Activated naive CD8-positive, alpha-beta T cell treated with anti-CD3 and anti-CD28 coated beads, Interleukin-2, amount 10 ng/mL, durations not matched to agents 7 days and 5 days (primary cell): Measurements from ENCODE around the gene PSRC1. TPM values are rescaled to one million over a fixed set of nuclear protein-coding genes. Genes with fewer than 3 reads are reported as not detected.

Experiments used
- ATAC-seq: fragments of 150-1000 bp; cut with Tn5 transposase; one replicate; pipeline ENCODE4 v1.10.0; 2021; ENCODE audit warnings: low read depth, moderate library complexity
- POLR2A ChIA-PET: fragments of 350-600 bp; sonication (Branson Sonifier 250); formaldehyde crosslinking; loops from one replicate; lab custom pipeline; 2021; ENCODE audit warnings: antibody characterized with exemption; lab: Charles Lee
- DNase-seq: peaks from one replicate; pipeline ENCODE4 v3.0.0; 2021
- H3K27ac Mint-ChIP-seq: one replicate; pipeline ENCODE4 v1.8.0; 2022; ENCODE audit warnings: mild to moderate bottlenecking, mixed read lengths
- H3K27me3 Mint-ChIP-seq: one replicate; pipeline ENCODE4 v1.8.0; 2022; ENCODE audit warnings: mild to moderate bottlenecking, moderate library complexity, mixed read lengths
- H3K36me3 Mint-ChIP-seq: one replicate; pipeline ENCODE4 v1.8.0; 2021; ENCODE audit warnings: mild to moderate bottlenecking, mixed read lengths
- H3K4me1 Mint-ChIP-seq: one replicate; pipeline ENCODE4 v1.8.0; 2021; ENCODE audit warnings: mixed read lengths
- H3K4me3 Mint-ChIP-seq: one replicate; pipeline ENCODE4 v1.8.0; 2022; ENCODE audit warnings: mild to moderate bottlenecking, moderate library complexity, mixed read lengths
- H3K9me3 Mint-ChIP-seq: one replicate; pipeline ENCODE4 v1.8.0; 2021; ENCODE audit warnings: mixed read lengths
- total RNA-seq, 2 experiments: library from RNA; stranded (reverse); gene quantifications; one replicate each; pipeline ENCODE4 v1.2.3, GENCODE V29; 2021

PSRC1 gene
- total RNA-seq, 2 experiments from 2014 or later, result 27.9 to 30.5 TPM

- H3K4me3 Mint-ChIP-seq, result no peak overlapping the region
- no peaks in the 10 kb centered on the region for H3K9me3 Mint-ChIP-seq
- H3K4me1 Mint-ChIP-seq, result peaks cover 17% of the 10 kb centered on the region
- DNase-seq, result no peak
- POLR2A ChIA-PET, result no interaction called here
- H3K27ac Mint-ChIP-seq, result no peak overlapping the region
- peaks cover 3% of the 10 kb centered on the region for H3K27me3 Mint-ChIP-seq
- peaks cover 18% of the 10 kb centered on the region for H3K36me3 Mint-ChIP-seq
- ATAC-seq, result no peak
These were observed 45.4 kb downstream of the PSRC1 start for GRCh38 chr1:109237512-109237911.

DNA sequence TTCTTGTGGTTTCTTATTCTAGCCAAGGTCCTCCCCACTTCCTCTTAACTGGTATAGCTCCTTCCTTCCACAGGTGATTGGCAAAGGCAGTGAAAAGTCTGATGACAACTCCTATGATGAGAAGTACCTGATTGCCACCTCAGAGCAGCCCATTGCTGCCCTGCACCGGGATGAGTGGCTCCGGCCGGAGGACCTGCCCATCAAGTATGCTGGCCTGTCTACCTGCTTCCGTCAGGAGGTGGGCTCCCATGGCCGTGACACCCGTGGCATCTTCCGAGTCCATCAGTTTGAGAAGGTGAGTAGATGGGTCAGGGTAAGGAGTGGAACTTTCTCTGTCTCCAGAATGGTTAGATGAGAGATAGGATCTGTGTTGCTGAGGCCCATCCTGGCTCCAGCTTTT lies 47.8 kb downstream of the PSRC1 start:
- POLR2A ChIA-PET, result no interaction called here
- Mint-ChIP-seq H3K9me3 (no peaks in the 10 kb centered on the region), H3K4me3 (peak overlapping the region; percentile 7), H3K4me1 (peaks cover 10% of the 10 kb centered on the region), H3K27ac (peak overlapping the region; percentile 39), H3K36me3 (peaks cover 24% of the 10 kb centered on the region), H3K27me3 (no peaks in the 10 kb centered on the region)
- ATAC-seq (no peak), DNase-seq (no peak)

- Mint-ChIP-seq H3K9me3 (no peaks in the 10 kb centered on the region), H3K4me3 (no peak overlapping the region), H3K27me3 (no peaks in the 10 kb centered on the region), H3K36me3 (peaks cover 29% of the 10 kb centered on the region), H3K4me1 (peaks cover 14% of the 10 kb centered on the region), H3K27ac (no peak overlapping the region)
- DNase-seq (no peak), ATAC-seq (no peak)
- POLR2A ChIA-PET, result interaction anchor here (2.8 kb wide), 1 partner anchor 17 kb away, joined by 10 read pairs; the partner anchor contains the start of gene SARS1
These were observed 51.9 kb downstream of the PSRC1 start for GRCh38 chr1:109231066-109231465.

Other genes with a start within 250 kb of the PSRC1 start
- gene WDR47, start 241.0 kb downstream of the PSRC1 start, total RNA-seq, result 10 to 100 TPM; 12.4 to 14.7 TPM
- gene TAF13, start 207.1 kb downstream of the PSRC1 start, total RNA-seq, result 10 to 100 TPM; 17.3 to 19.0 TPM
- gene TMEM167B, start 192.4 kb downstream of the PSRC1 start, total RNA-seq, result 10 to 100 TPM; 30.9 to 32.5 TPM
- 1 to 10 TPM; 5.3 to 6.1 TPM for gene ELAPOR1, start 169.0 kb downstream of the PSRC1 start, total RNA-seq
- gene SARS1, start 69.2 kb downstream of the PSRC1 start, total RNA-seq, result 100 to 1,000 TPM; 176 to 184 TPM
- gene CELSR2, start 33.6 kb downstream of the PSRC1 start, total RNA-seq, result 1 to 10 TPM; 6.3 to 6.9 TPM
- gene MYBPHL, start 23.9 kb upstream of the PSRC1 start, total RNA-seq, result not detected
- 10 to 100 TPM in 1 of 2 experiments, 1 to 10 TPM in 1; 6.5 to 11.0 TPM for gene SORT1, start 114.8 kb upstream of the PSRC1 start, total RNA-seq
- 100 to 1,000 TPM; 135 TPM for gene PSMA5, start 143.3 kb upstream of the PSRC1 start, total RNA-seq
- not detected for gene SYPL2, start 183.4 kb upstream of the PSRC1 start, total RNA-seq
- gene ATXN7L2, start 200.8 kb upstream of the PSRC1 start, total RNA-seq, result 10 to 100 TPM; 10.4 to 12.4 TPM
- 10 to 100 TPM; 24.3 to 25.1 TPM for gene CYB561D1, start 210.9 kb upstream of the PSRC1 start, total RNA-seq
- 1 to 10 TPM; 8.2 to 9.4 TPM for gene AMIGO1, start 226.6 kb upstream of the PSRC1 start, total RNA-seq